Measurements from ENCODE around the gene ATP10B. TPM values are rescaled to one million over a fixed set of nuclear protein-coding genes. Genes with fewer than 3 reads are reported as not detected.

Gene ATP10B
- total RNA-seq, 6 experiments from 2014 or later: 0.06 to 1.4 (median 0.51) TPM; not detected in 3

- ATAC-seq: no peak
- 37% methylated on average over 4 of the region's 4 CpGs for WGBS (ENCODE audit: insufficient coverage, low coverage, low lambda C conversion rate, missing lambda C conversion rate)
Observed at GRCh38 chr5:160869989-160870521, 18.0 kb upstream of the ATP10B start.

GRCh38 chr5:160867976-160868375 is 16.0 kb upstream of the ATP10B start:
- Histone ChIP-seq H3K36me3 (no peaks in the 10 kb centered on the region), H3K4me1 (no peaks in the 10 kb centered on the region), H3K27ac (no peak overlapping the region), H3K4me3 (no peak overlapping the region), H3K9me3 (no peaks in the 10 kb centered on the region), H3K27me3 (no peaks in the 10 kb centered on the region)
- no peak for TF ChIP-seq POLR2A (IDR thresholded peaks at IDR 0.05)
- TF ChIP-seq CTCF (IDR thresholded peaks at IDR 0.05): no peak
- intact Hi-C loops (cut with DNase I): no loop called here
- ATAC-seq: no peak
- no peak for DNase-seq
- 74% methylated on average over 6 of the region's 6 CpGs for WGBS (ENCODE audit: insufficient coverage, low coverage, low lambda C conversion rate, missing lambda C conversion rate)

More at GRCh38 chr5:160869989-160870521, 18.0 kb upstream of the ATP10B start:
- no peak overlapping the region for H3K27ac ChIP-seq
- no peaks in the 10 kb centered on the region for H3K9me3 ChIP-seq
- no peak for TF ChIP-seq POLR2A (IDR thresholded peaks at IDR 0.05)
- TF ChIP-seq CTCF (IDR thresholded peaks at IDR 0.05): no peak
- no peak overlapping the region for H3K4me3 ChIP-seq
- intact Hi-C loops (cut with DNase I): no loop called here
- DNase-seq: no peak
- H3K27me3 ChIP-seq: no peaks in the 10 kb centered on the region
- H3K36me3 ChIP-seq: no peaks in the 10 kb centered on the region
- no peaks in the 10 kb centered on the region for H3K4me1 ChIP-seq

- Histone ChIP-seq H3K4me3 (no peak overlapping the region), H3K9me3 (no peaks in the 10 kb centered on the region), H3K27me3 (no peaks in the 10 kb centered on the region), H3K4me1 (no peaks in the 10 kb centered on the region), H3K36me3 (no peaks in the 10 kb centered on the region), H3K27ac (no peak overlapping the region)
- no peak for TF ChIP-seq POLR2A (IDR thresholded peaks at IDR 0.05)
- no peak for TF ChIP-seq CTCF (IDR thresholded peaks at IDR 0.05)
- intact Hi-C loops (cut with DNase I): no loop called here
- WGBS (ENCODE audit: insufficient coverage, low coverage, low lambda C conversion rate, missing lambda C conversion rate): 52% methylated on average over 2 of the region's 2 CpGs
- ATAC-seq (no peak), DNase-seq (no peak)
Observed at GRCh38 chr5:160851451-160851850, 560 bp downstream of the ATP10B start.

GRCh38 chr5:160850421-160850820 is 1.6 kb downstream of the ATP10B start:
- Histone ChIP-seq H3K9me3 (no peaks in the 10 kb centered on the region), H3K27ac (no peak overlapping the region), H3K36me3 (no peaks in the 10 kb centered on the region), H3K4me1 (no peaks in the 10 kb centered on the region), H3K27me3 (no peaks in the 10 kb centered on the region), H3K4me3 (no peak overlapping the region)
- TF ChIP-seq POLR2A (IDR thresholded peaks at IDR 0.05): no peak
- no peak for TF ChIP-seq CTCF (IDR thresholded peaks at IDR 0.05)
- WGBS (ENCODE audit: insufficient coverage, low coverage, low lambda C conversion rate, missing lambda C conversion rate): 19% methylated on average over 3 of the region's 3 CpGs
- DNase-seq (no peak), ATAC-seq (no peak)
- intact Hi-C loops (cut with DNase I): no loop called here
